Activated T-cell treated with anti-CD3 and anti-CD28 coated beads, Interleukin-2, amount 50 U/mL, for 48 hours (primary cell): ENCODE data around the gene FHIT.

Source experiments
- DNase-seq, 2 experiments: peaks; one replicate each; pipeline ENCODE4 v3.0.0-alpha.2; 2020

The FHIT gene

GRCh38 chr3:59771768-59772181, 1479.5 kb downstream of the FHIT start:
- no peak for DNase-seq

- no peak for DNase-seq
Observed at GRCh38 chr3:59769127-59769750, 1482.0 kb downstream of the FHIT start.

GRCh38 chr3:59766200-59766872, 1484.9 kb downstream of the FHIT start:
- DNase-seq = no peak

GRCh38 chr3:59764171-59764570, 1487.1 kb downstream of the FHIT start:
- DNase-seq = no peak

GRCh38 chr3:59762941-59763340, 1488.3 kb downstream of the FHIT start:
- no peak for DNase-seq

GRCh38 chr3:59759298-59760031, 1491.8 kb downstream of the FHIT start:
- DNase-seq = peak; percentile 55 to 67

GRCh38 chr3:59758672-59759071, 1492.6 kb downstream of the FHIT start:
- DNase-seq = no peak

GRCh38 chr3:59756934-59757333, 1494.3 kb downstream of the FHIT start:
- DNase-seq = no peak

GRCh38 chr3:59754456-59755129, 1496.7 kb downstream of the FHIT start:
- DNase-seq = no peak

GRCh38 chr3:59753808-59754450, 1497.3 kb downstream of the FHIT start:
- no peak for DNase-seq

- no peak for DNase-seq
Observed at GRCh38 chr3:59752925-59753324, 1498.3 kb downstream of the FHIT start.

GRCh38 chr3:59751606-59752005, 1499.6 kb downstream of the FHIT start:
- DNase-seq = no peak

- no peak for DNase-seq
Observed at GRCh38 chr3:59750391-59750790, 1500.9 kb downstream of the FHIT start.

GRCh38 chr3:59749291-59749690, 1502.0 kb downstream of the FHIT start:
- DNase-seq = no peak

- DNase-seq = no peak
Observed at GRCh38 chr3:59746585-59746984, 1504.7 kb downstream of the FHIT start.

GRCh38 chr3:59737241-59737640, 1514.0 kb downstream of the FHIT start:
- DNase-seq = no peak

GRCh38 chr3:59734061-59734460, 1517.2 kb downstream of the FHIT start:
- no peak for DNase-seq

- no peak for DNase-seq
Observed at GRCh38 chr3:59733041-59733809, 1518.0 kb downstream of the FHIT start.

- DNase-seq = no peak
Observed at GRCh38 chr3:59731943-59732342, 1519.3 kb downstream of the FHIT start.

- no peak for DNase-seq
Observed at GRCh38 chr3:59730591-59730990, 1520.7 kb downstream of the FHIT start.

- no peak for DNase-seq
Observed at GRCh38 chr3:59728587-59728908, 1522.7 kb downstream of the FHIT start.

GRCh38 chr3:59727902-59728586, 1523.2 kb downstream of the FHIT start:
- DNase-seq = no peak
